DMS114 treated with DMSO at 0.1 percent for 48 hours (cell line): ENCODE measurements around the gene WWOX.

Experiments used
- DNase-seq: peaks from one replicate; lab custom pipeline; 2025; ENCODE audit not compliant: unreplicated experiment; lab: John Stamatoyannopoulos, UW

Gene WWOX

DNA sequence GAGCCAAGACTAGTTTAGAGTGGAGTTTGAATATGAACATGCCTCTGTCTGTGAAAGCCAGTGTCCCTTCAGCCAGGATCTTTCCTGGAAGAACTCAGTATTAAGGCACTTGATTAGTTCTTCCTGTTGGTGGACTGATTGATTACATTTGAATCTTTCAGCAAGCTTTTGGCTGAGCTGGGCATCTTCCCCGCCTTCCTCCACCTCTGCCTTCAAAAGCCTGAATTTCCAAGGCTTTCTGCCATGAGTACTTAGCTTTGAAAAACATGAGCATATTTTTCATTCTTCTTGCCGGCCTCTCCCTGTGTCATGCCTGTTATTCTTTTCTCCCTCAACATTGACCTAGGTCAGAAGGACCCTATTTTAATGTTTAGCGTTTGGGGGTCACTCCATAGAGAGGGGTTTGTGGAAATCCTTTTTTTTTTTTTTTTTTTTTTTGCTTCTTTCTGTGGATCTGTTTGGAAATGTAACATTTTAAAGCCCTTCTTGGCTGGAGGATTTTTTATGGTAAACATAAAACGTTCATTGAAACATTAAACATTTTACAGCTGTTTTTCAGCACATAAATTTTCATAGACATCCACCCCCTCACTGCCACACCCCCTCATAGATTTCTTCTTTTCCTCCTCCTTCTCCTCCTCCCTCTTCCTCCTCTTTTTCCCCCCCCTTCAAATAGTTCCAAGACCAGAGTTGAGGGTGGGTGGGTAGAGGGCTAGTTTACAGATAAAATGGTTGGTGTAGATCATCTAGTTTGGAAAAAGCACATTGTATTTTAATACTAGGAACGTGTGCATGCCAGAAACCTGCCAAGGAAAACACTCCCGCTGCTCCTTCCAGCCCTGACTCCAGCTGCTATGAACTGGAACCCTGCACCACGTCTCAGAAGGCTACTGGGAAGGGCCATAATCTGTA is 645.9 kb downstream of the WWOX start:
- no peak for DNase-seq

DNA sequence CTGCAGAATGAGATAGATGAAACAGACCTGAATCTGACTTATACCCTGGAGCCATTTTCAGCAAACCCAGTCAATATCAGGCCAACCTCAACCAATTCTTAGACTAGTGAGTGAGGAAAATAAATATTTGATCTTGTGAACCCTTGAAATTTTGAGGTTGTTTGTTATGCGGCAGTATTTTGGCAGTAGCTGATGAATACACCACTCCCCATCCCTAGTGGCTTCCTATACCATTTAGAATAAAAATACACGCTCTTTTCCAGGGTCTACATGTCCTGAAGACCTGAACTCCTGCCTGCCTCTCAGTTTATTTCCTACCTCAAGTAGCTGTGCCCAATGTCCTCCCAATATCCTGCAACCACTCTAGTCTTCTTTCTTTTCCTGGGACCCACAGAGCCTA is 647.3 kb downstream of the WWOX start:
- no peak for DNase-seq

GRCh38 chr16:78748220-78748929 is 648.9 kb downstream of the WWOX start:
- DNase-seq: no peak

DNA sequence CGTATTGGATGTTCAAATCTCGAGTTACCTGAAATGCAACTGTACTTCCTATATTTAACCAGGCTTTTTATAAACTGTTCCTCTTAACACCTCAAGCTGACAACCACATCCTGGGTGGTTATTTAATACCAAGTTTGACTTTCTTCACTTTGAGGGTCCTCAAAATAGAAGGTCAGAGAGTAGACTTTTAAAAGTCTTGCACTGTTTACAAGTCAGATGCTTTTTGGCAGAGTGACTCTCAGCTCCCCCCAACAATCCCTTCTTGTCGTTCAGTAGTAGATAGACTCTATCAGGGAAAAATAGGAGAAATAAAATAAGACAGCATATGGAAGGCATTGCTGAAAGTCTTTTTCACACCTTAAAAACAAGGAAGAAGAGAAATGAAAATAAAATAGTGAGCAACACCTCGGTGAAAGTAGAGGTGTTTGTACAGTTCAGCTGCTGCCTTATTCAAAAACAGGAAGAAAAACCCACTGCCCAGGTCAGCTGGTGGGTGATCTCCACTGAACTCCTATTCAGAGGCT is 650.4 kb downstream of the WWOX start:
- DNase-seq: no peak

DNA sequence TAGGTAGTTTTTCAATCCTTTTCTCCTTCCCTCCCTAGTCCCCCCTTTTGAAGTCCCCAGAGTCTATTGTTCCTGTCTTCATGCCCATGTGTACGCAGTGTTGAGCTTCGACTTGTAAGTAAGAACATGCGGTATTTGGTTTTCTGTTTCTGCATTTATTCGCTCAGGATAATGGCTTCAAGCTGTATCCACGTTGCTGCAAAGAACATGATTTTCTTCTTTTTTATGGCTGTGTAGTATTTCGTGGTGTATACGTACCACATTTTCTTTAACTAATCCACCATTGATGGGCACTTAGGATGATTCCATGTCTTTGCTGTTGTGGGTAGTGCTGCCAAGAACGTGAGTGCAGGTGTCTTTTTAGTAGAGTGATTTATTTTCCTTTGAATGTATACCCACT is 651.2 kb downstream of the WWOX start:
- no peak for DNase-seq

DNA sequence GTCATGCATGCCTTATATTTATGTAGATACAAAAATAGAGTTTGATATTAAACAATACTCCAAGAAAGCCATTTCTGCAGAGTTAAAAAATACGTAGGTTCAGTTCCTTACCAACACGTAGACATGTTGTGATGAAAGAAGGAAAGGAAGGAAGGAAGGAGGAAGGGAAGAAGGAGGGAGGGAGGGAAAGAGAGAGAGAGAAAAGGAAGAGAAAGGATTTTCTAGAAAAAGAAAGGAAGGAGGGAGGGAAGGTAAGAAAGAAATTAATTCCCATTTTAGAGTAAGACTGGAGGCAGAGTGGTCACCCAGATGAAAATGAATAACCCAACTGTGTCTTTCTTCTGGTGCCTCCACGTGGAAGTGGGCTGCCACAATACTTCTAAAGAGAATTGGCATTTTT is 652.1 kb downstream of the WWOX start:
- DNase-seq: no peak

DNA sequence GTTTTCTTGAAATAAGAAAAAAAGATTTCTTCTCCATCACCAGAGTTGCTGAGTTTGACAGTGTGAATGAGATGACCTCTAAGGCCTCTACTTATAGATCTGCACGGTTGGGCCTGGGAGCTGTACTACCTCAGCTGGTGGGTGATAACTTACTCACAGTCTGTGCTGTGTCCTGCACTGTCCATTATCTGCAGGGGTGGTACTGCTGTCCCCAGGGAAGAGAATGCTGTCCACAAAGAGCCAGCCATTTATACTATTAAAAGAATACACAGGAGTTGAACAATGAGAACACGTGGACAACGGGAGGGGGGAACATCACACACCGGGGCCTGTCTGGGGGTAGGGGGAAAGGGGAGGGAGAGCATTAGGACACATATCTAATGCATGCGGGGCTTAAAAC is 655.3 kb downstream of the WWOX start:
- no peak for DNase-seq

GRCh38 chr16:78755751-78756661 is 656.6 kb downstream of the WWOX start:
- DNase-seq: no peak

DNA sequence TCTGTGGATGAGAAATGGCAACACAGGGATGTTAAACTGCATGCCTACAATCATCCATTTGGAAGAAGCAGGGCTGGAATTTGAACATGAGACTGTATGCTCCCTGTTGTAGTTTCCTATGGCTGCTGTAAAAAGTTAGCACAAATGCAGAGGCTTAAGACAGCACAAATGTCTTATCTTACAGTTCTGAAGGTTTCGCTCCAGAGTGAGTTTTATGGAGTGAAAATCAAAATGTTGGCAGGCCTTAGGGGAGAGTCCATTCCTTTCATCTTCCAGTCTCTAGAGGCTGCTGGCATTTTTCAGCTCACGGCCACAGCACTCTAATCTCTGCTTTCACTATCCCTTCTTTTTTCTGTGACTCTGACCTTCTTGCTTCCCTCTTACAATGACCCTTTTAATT is 660.1 kb downstream of the WWOX start:
- DNase-seq: no peak

DNA sequence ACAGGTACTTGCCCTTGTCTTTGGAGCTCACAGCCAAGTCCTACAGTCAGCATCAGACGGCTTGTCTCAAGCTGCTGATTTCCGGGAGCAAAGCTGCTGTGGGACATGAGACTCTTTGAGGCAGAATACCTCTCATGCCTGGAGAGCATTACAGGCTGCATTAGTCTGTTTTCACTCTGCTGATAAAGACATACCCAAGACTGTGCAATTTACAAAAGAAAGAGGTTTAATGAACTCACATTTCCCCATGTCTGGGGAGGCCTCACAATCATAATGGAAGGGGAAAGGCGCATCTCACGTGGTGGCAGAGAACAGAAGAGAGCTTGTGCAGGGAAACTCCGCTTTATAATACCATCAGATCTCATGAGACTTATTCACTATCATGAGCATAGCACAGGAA is 661.2 kb downstream of the WWOX start:
- no peak for DNase-seq

DNA sequence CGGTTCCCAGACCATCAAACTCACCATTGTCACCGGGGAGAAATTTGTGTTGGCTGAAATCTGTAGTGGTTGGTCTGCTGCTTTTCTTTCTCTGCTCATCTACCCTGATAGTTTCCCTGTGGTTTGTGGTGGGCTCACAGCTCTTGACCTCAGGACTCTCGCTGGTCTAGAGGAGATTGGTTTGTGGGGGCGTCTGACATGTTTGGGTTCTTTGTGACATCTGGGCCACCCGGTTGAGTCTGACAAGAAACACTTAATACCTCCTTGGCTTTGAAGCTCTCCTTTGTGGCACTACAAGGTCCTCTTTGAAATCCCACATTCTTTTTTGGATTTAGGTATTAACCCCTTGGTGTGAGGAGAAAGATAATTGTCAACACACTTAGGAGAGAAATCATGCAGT is 662.0 kb downstream of the WWOX start:
- no peak for DNase-seq

- no peak for DNase-seq
Observed at GRCh38 chr16:78762222-78762621, 662.8 kb downstream of the WWOX start.

DNA sequence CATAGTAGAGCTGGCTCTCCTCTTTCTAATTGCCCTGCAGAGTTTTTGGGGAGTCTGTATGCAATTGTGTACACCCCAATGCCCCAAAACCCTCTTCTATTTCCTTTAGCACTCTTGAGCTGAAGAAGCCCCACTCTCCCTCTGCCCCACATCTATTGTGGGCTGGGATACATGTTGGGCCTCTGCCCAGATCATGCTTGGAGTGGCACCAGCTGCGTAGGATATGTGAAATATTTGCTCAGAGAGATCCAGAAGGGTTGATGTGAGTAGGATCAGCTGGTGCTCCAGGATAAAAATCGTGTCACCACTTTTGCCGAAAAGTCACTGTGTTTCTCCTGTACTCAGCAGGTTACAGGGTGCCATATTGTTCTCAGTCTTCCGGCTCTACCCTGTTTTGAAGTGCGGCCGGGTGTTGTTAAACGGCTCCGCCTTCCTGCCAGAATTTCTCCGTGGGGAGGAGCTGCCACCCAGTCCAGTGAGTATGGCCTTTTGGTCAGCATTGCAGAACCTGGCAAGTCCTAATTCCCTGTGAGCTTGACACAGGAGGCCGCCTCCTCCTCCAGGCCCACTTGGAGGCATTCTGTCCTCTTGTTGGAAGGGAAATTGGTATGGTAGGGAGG is 664.5 kb downstream of the WWOX start:
- DNase-seq: no peak

DNA sequence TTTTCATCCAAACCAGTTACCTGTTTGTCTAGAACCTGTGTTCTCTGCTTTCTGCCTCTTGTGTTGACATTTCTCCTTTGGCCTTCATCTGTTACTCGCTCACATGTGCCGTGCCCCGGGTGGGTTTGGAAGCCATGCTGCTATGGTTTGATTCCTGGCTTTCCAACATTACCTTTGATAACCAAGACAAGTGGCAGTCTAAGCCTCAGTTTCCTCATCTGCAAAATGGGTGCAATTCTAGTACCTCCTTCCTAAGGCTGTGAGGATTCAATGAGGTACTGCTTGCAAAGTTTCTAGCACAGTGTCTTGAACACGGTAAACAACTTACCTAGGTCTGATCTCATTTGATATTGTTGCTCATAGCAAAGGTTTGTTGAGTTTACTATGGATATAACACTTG is 665.0 kb downstream of the WWOX start:
- no peak for DNase-seq

GRCh38 chr16:78768226-78768625 is 668.8 kb downstream of the WWOX start:
- no peak for DNase-seq

GRCh38 chr16:78768718-78769117 is 669.3 kb downstream of the WWOX start:
- DNase-seq: no peak

DNA sequence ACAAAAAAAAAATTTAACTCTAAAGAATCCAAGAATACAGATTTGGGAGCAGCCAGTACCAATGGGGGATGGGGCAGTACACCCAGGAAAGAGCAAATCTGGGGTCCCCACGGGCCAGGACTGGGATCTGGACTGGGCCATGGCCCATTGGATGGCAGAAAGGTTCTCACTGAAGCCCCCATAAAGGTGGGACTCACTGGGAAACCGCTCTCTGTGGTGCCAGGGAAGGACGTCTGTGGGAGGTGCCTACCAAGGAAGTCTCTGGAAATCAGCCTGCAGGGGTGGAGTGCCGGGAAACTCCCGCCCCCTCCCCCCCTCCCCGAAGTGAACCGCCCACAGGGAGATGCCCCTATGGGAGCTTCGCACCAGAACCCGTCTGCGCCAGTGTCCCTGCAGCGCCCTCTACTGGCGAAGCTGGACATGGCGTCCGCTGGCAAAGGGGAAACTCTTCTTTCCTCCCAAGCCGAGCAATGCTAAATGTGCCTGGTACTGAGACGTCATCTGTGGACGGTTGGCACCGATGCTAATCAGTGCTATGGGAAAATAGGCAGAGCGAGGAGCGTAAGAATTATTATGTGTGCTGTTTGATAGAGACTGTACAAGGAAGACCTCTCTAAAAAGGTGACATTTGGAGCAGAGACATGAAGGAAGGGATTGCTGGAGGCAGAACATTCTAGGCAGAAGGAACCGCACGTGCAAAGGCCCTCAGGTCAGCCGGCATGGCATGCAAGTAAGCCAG is 671.1 kb downstream of the WWOX start:
- DNase-seq: no peak

DNA sequence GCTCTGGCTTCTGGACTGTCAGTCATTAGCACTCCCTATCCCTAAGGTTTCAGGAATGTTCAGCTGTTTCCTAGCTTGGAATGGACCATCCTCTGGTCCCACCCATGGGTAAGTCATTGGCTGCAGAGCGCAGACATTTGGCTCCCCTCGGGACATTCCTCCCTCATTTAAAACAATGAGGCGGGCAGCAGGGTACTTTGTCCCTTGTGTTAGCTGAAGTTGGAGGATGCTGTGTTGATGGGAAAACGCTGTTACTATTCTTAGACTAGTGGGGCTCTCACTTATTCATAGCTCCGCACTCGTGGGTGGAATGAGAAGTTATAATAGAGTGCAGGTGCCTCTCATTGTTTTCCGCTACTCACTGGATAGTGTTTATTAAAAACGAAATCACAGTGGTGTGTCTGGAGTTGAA is 673.8 kb downstream of the WWOX start:
- DNase-seq: no peak

- no peak for DNase-seq
Observed at GRCh38 chr16:78773706-78774105, 674.3 kb downstream of the WWOX start.

GRCh38 chr16:78775161-78775561 is 675.7 kb downstream of the WWOX start:
- no peak for DNase-seq
